ENCODE data around the gene TLE4.

Gene TLE4

GRCh38 chr9:79731171-79731890 is 159.6 kb downstream of the TLE4 start:
- no peak overlapping the region for H3K4me3 ChIP-seq (ENCODE audit: low read depth, low read length)
- TF ChIP-seq CTCF (IDR thresholded peaks at IDR 0.05; ENCODE audit: low read depth, low read length) (no peak), MAX (IDR thresholded peaks at IDR 0.05; ENCODE audit: low read depth, low read length) (no peak)
- DNase-seq (ENCODE audit: low read depth): no peak

GRCh38 chr9:79735023-79735779 is 163.4 kb downstream of the TLE4 start:
- DNase-seq (ENCODE audit: low read depth): no peak
- no peak for TF ChIP-seq MAX (IDR thresholded peaks at IDR 0.05; ENCODE audit: low read depth, low read length)
- no peak for TF ChIP-seq POLR2A (IDR thresholded peaks at IDR 0.05; ENCODE audit: extremely low read depth, insufficient read length)
- TF ChIP-seq CTCF (IDR thresholded peaks at IDR 0.05; ENCODE audit: low read depth, low read length): no peak
- no peak for TF ChIP-seq MYC (IDR thresholded peaks at IDR 0.05; ENCODE audit: low read depth, low read length)
- H3K4me3 ChIP-seq (ENCODE audit: low read depth, low read length): no peak overlapping the region

- no peak overlapping the region for H3K4me3 ChIP-seq (ENCODE audit: low read depth, low read length)
- TF ChIP-seq CTCF (IDR thresholded peaks at IDR 0.05; ENCODE audit: low read depth, low read length) (no peak), POLR2A (IDR thresholded peaks at IDR 0.05; ENCODE audit: extremely low read depth, insufficient read length) (no peak), MYC (IDR thresholded peaks at IDR 0.05; ENCODE audit: low read depth, low read length) (no peak), MAX (IDR thresholded peaks at IDR 0.05; ENCODE audit: low read depth, low read length) (no peak)
- DNase-seq (ENCODE audit: low read depth): no peak
These were observed 164.3 kb downstream of the TLE4 start for GRCh38 chr9:79736051-79736450.

- no peak for TF ChIP-seq MYC (IDR thresholded peaks at IDR 0.05; ENCODE audit: low read depth, low read length)
- no peak for TF ChIP-seq MAX (IDR thresholded peaks at IDR 0.05; ENCODE audit: low read depth, low read length)
- TF ChIP-seq CTCF (IDR thresholded peaks at IDR 0.05; ENCODE audit: low read depth, low read length): no peak
- TF ChIP-seq POLR2A (IDR thresholded peaks at IDR 0.05; ENCODE audit: extremely low read depth, insufficient read length): no peak
- DNase-seq (ENCODE audit: low read depth): no peak
- no peak overlapping the region for H3K4me3 ChIP-seq (ENCODE audit: low read depth, low read length)
These were observed 169.6 kb downstream of the TLE4 start for GRCh38 chr9:79741381-79741780.

- DNase-seq (ENCODE audit: low read depth): no peak
- no peak for TF ChIP-seq MAX (IDR thresholded peaks at IDR 0.05; ENCODE audit: low read depth, low read length)
- no peak for TF ChIP-seq MYC (IDR thresholded peaks at IDR 0.05; ENCODE audit: low read depth, low read length)
- TF ChIP-seq POLR2A (IDR thresholded peaks at IDR 0.05; ENCODE audit: extremely low read depth, insufficient read length): no peak
- no peak for TF ChIP-seq CTCF (IDR thresholded peaks at IDR 0.05; ENCODE audit: low read depth, low read length)
- H3K4me3 ChIP-seq (ENCODE audit: low read depth, low read length): no peak overlapping the region
These were observed 170.5 kb downstream of the TLE4 start for GRCh38 chr9:79742110-79742721.
